GM18517 (cell line): ENCODE data around the gene RDH16.
"Not testable (repeated sequence)": the region's sequence is repeated elsewhere in the genome, so short reads cannot be mapped to it uniquely, and the experiment has no call there.

Experiments used
- ATAC-seq: cut with Tn5 transposase; IDR thresholded peaks from one replicate; pipeline ENCODE4 v1.9.1; 2021; ENCODE audit warnings: mild to moderate bottlenecking, moderate library complexity; ENCODE audit not compliant: unreplicated experiment

Gene RDH16

DNA sequence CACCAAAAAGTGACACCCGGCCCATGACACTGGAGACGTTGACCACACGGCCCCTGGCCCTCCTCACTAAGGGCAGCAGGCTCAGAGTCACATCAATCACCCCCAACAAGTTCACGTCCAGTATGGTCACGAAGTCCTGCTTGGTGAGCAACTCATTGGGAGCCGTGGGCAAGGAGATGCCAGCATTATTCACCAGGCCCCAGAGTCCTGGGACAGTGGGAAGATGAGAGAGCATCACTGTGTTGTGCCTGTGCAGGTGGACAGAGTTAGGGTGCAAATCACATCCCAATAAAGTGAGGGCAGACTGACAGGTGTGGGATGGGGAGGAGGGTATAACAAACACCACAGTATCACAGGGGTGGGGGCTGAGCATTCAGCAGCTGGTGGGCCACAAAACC, 2.5 kb downstream of the RDH16 start:
- no peak for ATAC-seq

DNA sequence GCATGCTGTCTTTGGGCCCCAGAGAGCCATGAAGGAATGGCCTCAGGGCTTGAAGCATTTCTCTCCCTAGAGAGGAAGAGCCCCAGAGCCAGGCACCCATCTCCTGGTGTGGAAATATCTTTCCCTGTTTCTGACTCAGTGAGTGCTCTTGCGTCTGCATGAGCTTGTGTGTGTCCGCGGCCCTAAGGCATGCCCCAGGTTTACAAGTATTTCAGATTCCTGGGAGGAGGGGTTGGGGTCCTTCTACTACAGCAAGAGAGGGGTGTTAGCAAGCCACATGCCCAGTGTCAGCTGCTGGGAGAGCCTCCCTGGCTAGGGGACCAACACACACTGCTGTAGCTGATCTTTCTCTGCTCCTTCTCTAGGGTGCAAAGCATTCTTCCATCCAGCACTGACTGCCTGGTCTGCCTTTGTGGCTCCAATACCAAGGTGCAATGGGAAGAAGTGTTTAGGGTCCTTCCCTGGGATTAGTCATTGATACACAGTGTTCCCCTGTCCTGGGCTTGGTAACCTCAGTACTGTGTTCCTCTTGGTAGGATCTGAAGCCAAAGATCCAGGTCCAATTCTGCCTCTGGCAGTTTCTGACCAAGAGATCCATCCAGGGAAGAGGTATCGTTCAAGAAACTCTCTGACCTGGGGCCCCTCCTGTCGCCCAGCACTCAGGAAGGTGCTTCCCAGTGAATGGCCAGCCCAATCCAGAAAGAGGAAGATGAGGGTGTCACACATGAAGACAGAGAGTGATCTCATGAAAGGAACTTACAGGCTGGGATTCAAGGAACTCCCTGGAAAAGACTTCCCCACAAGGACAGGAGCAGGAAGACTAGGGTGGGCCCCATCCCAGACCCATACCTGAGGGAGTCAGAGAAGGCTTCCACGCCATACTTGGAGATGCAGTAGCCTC, 3.1 kb downstream of the RDH16 start:
- ATAC-seq: no peak

DNA sequence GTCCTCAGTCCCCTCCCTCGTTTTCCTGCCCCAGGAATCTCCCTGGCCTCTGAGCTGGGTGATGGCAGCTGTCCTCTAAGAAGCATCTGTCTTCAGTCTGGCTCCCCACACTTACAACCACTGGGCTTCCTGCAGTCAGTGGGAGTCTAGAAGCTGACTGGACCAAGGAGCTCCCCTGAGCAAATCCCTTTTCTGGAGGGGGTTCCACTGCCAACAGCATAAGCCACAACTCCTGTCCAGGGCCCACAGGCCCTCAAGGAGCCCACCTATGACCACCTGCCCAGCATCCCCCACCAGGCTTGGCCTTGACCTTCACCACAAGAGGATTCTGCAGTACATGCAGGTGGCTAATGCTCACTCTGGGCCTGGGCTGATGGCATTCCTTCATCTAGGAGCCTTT, 4.1 kb downstream of the RDH16 start:
- ATAC-seq: no peak

DNA sequence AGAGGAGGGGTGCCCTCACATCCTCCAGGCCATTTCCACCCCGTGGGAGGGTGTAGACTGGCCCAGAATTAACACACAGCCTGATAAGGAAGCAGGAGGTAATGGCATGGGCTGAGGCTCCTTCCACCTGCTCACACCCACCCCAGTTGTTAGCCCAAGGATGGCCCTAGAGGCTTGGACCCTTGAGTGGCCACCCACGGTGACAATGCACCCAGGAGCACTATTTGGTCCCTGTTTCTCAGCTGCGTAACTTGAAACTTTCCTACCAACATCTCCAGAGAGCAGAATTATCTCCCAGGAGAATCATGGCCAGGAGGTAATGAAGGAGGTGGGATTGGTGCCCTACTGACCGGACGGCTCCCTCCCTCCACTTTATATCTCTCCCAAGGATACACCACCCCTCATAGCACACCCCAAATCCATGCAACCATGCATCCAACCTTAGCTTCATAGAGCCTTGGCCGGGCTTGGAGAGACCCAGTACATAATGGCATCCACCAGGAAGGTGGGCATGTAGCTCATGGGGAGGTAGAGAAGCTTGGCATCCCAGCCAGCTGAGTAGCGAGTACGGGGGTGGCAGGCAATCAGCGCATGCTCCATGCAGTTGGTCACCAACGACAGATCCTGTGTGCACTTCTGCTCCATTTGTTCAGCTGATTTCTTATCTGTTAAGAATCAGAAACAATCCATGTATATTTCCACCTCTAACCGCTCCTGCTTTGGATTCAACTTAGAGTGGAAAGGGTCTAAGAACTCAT, 5.6 kb downstream of the RDH16 start:
- ATAC-seq: no peak

DNA sequence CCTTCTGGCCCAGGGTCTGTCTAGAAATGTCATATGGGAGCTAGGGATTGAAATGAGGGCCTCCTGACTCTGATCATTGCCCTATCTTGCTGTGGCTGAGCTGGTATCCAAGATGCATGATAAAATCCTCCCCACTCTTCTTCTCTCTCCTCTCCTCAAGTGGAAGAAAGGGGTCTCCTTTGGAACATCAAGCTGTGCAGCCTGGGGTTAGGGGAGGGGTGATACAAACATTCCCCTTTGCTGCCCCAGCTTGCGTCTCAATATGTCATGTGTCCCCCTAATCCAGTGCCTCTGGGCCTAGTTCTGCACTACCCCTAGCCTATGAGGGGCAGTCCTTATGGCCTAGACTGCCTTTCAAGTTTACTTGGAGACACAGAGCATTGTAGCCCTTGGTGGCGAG, 8.5 kb downstream of the RDH16 start:
- no peak for ATAC-seq

DNA sequence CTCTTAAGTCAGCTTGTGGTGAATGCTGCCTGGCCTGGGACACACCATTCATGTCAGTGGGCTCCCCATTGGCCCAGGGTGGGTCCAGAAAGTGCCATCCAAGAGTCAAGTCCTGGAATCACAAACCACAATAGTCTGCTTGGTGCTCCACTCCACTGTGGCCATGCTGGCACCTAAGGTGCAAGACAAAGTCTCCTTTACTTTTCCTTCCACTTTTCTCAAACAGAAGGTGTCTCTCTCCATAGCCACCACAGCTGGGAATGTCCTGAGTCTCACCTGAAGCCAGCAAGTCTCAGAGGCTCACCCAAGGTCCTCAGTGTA, 9.0 kb downstream of the RDH16 start:
- ATAC-seq: no peak

DNA sequence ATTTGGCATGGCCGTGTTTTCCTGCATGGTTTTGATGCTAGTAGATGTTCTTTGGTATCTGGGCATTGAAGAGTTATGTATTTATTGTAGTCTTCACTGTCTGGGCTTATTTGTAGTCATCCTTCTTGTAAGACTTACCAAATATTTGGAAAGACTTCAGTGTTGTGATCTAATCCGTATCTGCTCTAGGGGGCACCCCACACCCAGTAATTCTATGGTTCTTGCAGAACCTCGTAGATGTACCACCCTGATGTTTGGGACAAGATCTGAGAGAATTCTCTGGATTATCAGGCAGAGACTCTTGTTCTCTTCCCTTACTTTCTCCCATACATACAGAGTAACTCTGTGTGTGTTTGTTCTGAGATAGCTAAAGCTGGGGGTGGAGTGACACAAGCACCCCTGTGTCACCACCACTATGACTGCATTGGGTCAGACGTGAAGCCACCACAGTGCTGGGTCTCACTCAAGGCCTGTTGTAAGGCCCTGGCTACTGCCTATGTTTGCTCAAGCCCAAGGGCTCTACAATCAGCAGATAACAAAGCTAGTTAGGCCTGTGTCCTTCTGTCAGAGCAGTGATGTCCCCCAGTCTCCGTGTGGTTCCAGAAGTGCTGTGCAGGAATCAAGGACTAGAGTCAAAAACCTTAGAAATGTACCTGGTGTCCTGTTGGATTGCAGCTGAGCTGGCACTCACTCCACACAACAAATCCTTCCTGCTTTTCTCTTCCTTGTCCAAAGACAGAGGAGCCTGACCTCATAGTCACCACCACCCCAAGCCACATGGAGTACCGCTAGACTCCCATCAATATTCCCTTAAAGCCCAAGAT, 9.6 kb downstream of the RDH16 start:
- no peak for ATAC-seq

DNA sequence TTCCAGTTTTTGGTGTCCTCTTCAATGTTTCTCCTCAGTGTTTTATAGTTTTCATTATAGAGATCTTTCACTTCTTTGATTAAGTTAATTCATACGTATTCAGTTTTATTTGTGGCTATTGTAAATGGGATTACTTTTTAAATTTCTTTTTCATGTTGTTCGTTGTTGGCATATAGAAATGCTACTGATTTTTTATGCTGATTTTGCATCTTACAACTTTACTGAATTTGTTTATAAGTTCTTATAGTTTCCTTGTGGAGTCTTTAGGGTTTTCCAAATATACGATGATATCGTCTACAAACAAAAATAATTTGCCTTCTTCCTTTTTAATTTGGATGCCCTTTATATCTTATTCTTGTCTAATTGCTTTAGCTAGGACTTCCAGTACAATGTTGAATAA, 13.5 kb downstream of the RDH16 start:
- no peak for ATAC-seq

DNA sequence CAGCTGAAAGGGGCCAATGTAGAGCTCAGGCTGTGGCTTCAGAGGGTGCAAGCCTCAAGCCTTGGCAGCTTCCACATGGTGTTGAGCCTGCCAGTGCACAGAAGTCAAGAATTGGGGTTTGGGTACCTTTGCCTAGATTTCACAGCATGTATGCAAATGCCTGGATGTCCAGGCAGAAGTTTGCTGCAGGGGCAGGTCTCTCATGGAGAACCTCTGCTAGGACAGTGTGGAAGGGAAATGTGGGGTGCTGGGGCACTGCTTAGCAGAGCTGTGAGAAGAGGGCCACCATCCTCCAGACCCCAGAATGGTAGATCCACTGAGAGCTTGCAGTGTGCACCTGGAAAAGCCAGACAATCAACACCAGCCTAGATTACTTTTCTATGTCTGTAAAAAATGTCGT, 14.0 kb downstream of the RDH16 start:
- ATAC-seq: not testable (repeated sequence)

DNA sequence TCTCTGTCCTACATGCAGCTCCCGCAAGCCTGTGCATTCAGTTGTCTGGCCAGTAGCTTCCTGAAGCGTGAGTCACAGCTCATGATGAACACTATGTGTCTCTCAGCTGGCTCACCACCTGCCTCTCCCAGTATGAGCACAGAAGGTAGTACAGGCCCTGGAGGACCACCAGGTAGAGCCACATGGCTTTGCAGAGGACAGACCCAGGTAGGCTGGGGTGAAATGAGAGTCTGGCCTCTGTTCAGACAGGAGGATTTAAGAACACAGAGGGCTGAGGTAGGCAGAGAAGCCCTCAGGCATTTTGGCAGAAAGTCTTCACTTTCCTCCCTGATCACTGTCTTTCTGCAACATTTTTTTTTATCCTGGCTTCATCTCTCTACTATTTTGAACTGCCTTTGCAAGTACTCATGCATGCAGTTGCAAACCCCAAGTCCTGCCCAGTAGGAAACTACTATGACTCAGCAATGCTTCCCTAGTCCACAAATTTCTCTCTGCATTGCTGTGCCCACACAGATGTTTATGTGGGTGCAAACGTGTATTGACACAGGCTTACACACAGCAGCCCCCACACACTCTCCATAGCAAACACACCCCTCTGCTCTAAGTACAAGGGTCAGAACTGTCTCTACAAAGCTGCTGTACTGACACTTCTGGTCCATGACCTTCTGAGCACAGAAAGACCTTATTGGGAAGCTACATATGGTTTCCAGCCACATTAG, 15.9 kb downstream of the RDH16 start:
- no peak for ATAC-seq

DNA sequence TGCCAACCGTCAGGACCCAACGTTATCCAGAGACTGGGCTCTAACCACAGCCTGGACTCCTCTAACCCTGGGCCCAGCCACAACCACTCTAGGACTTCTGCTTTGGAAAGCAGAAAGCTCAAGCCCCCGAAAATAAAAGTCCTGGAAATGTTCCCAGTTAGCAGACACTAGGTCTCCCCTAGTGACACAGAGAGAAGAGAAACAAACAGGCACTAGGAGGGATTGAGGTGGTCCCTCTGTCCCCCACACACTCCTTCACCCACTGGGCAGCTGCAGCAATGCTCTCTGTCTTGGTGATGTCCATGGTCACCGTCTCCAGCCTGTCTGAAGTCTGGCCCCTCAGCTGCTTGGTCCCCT, 16.5 kb downstream of the RDH16 start:
- not testable (repeated sequence) for ATAC-seq

DNA sequence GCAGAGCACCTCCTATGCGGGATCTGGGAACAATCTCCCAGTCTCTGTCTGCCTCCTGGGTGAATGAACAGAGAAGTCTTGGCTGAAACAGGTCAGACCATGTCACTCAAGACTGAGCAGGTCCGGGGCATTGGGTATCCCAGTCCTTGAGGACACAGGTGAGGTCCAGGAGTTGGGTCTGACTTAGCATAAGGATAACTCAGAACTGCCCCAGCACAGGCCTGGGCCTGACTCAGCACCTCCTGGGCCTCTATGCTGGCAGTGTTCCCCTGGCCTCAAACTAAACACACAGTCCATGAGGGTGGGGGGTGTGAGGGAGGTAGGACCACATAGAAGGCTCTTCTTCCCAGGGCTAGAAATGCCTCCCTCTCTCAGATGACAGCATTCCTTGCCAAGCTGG, 21.7 kb downstream of the RDH16 start:
- no peak for ATAC-seq

DNA sequence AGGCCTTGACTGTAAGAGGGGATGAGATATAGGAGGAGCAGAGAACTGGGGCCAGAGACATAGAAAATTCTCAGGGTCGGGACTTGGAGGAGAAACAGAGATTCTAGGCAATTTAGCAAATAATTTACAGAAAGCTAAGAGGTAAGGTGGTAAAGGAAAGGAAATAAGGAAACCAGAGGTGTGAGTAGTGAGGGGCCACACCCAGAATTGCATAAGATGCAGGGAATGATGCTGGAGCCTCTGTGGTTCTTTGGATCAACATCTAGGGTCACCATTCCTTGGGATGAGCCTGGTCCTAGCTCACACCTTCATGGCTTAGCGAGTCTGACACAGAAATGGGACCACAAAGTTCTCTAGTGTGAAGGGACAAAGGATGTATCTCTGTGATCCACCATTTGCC, 22.3 kb downstream of the RDH16 start:
- no peak for ATAC-seq

DNA sequence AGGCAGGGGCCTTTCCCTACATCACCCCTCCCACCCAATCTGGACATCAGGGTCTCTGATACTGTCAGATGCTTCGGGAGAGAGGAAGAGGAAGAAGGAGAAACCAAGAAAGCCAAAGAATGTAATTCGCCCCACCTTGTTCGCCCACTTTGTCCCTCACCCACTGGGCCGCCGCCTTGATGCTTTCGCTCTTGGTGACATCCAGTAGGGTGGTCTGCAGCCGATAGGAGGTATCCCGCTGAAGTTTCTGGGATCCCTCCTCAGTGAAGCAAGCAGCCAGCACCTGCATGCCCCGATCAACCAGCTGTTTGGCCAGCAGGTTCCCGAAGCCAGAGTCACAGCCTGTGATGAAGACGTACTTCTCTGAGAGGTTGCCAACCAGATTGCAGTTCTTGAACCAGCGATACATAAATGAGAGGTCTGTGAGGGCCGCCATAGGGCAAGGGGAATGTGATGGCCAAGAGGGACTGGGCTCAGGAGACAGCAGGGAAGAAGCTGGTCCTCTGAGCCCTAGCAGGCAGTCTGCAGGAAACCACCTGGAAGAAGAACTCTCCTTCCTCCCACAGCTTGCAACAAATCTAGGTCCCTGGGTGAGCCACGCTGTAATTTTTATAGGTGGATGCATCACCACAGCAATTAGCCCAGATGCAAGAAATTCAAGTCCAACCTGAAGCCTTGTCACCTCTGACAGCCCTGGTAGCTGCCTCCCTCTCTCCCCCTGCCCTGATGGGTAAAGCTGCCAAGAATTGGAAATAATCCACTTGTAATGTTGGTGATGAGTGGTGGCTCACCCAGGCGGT, 23.4 kb downstream of the RDH16 start, which contains the start of gene SDR9C7:
TSS of gene SDR9C7 (minus strand) at position 583 of the 800 bp plus-strand sequence. CDS start at position 436, 147 bp downstream.
- no peak for ATAC-seq

DNA sequence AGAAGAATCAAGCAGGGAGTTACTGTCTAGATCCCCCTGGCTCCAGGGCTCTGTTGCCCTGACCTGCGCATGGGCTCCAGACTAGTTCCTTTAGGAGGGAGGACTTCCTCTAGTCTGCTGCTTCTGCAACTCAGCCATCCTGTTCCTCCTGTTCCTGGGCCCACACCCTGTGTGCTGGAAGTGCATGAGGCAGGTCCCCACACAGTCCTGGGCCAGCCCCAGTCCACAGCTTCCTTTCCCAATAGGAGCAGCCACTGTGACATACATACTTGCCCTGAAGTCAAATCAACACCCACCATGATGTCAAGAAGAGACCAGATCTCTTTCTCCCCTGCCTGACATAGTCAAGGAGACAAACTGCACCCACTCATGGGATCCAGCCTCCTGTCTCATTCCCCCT, 24.5 kb downstream of the RDH16 start:
- ATAC-seq: no peak

DNA sequence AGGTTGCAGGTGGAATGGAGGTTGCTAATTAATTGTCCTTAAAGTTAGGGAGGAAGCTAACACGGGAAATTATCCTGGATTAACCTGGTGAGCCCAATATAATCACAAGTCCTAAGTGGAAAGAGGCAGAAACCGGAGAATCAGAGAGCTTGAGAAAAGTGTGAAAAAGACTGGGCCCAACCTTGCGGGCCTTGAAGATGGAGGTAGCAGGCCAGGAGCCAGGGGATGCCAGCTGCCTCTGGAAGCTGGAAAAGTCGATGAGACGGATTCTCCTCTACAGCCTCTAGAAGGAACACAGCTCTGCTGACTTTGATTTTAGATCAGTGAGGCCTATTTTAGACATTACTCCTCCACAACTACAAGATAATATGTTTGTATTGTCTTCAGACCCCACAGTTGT, 25.3 kb downstream of the RDH16 start:
- ATAC-seq: no peak

DNA sequence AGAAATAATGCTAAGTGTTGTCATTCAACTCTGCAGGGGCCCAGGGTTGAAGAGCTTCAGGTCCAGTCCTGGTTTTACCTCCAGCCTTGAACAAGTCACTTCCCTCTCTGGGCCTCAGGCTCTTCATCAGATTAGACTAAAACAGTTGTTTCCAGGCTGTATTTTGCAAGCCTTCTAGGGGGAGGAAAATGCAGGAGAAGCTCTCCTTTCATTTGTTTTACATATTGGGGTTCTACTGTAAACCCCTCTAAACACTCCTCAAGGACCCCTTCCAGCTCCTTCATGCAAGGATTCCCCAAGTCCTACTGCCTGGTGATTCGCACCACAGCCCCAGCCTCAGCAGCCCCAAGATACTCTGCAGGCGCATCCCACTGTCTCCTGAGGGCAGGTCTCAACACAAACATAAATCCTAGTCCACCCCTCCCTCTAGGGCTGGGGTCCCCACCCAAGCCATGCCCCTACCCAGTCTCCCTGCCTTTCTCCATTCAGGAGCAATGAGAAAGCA, 25.9 kb downstream of the RDH16 start:
- ATAC-seq: no peak

DNA sequence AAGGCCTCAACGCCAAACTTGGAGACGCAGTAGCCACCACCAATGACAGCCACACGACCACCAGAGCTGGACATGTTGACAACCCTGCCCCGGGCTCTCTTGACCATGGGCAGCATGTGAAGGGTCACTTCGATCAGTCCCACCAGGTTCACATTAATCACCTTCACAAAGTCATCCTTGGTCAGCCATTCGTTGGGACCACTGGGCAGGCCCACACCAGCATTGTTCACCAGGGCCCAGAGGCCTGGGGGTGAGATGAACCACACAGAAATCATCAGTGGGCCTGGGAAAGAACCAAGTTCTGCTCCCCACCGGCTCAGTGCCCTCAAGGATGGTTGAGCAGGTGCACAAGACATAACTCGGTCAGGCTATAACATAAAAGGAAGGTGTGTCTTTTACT, 27.2 kb downstream of the RDH16 start:
- no peak for ATAC-seq

DNA sequence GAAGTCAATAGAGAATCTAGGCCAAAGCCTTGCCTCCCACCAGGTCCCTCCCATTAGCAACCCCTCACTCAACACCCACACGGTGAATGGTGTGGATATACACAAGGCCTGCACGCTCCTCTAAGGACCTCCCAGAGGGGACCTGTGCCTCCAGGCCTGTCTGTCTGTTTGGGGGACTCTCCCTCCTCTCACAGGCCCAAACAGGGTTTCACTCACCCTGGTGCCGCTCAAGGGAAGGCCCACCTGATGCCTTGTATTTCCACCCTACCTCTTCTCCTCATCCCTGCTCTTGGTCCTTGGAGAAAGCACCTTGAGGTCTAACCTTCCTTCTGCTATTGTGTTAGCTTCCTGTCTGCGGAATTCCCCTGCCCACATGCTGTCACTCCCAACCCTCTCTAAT, 27.6 kb downstream of the RDH16 start:
- ATAC-seq: no peak

DNA sequence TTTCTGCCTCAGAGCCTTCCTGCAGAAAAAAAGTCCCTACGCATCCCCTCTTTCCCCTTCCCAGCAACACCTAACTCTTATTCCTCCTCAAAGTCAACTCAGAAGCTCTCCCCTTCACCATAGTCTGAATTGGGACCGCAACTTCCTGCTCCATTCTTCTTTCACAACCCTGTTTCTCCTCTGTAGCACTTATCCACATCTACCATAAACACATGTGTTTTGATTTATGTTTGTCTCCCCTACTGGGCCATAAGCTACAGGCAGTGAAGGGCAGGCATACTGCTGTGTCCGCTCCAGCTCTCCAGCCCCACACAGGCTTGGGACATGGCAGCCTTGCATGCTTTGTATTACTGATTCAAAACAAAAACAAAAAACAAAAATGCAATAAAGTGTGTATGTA, 29.1 kb downstream of the RDH16 start:
- no peak for ATAC-seq
